H1 (cell line): Measurements from ENCODE around the gene FAM149B1. TPM values are rescaled to one million over a fixed set of nuclear protein-coding genes. Genes with fewer than 3 reads are reported as not detected.

Source experiments
- CTCF ChIA-PET: fragments of 300-600 bp; sonication (Branson Sonifier 250); formaldehyde crosslinking; loops from one replicate; lab custom pipeline; 2021; ENCODE audit not compliant: partially characterized antibody; lab: Charles Lee
- POLR2A ChIA-PET: fragments of 300-600 bp; sonication (Branson Sonifier 250); formaldehyde crosslinking; loops from one replicate; lab custom pipeline; 2021; ENCODE audit warnings: inconsistent platforms; ENCODE audit not compliant: partially characterized antibody; lab: Charles Lee
- DNase-seq, 2 experiments: peaks; one replicate each; pipeline versions ENCODE4 v3.0.0 to v3.0.0-alpha.2; 2010 to 2022; ENCODE audit warnings: low spot score in 2 of 2, low read depth in 1 of 2, mixed read lengths in 1 of 2
- FAIRE-seq: peaks from 2 replicates; lab custom pipeline; 2011; peaks lifted over from hg19 to GRCh38; lab: Jason Lieb, UNC
- H2AFZ ChIP-seq: 2 replicates; pipeline ENCODE4 v1.8.1; 2012; ENCODE audit warnings: low read length, inconsistent platforms
- H2AK5ac ChIP-seq: 2 replicates; pipeline ENCODE4 v1.6.1; 2013; ENCODE audit warnings: low read depth, low read length
- H2BK120ac ChIP-seq: replicated peaks from 2 replicates; pipeline ENCODE3; 2013; ENCODE audit warnings: low read depth, low read length, inconsistent platforms
- H2BK12ac ChIP-seq: 2 replicates; pipeline ENCODE4 v1.6.1; 2013; ENCODE audit warnings: low read depth, low read length
- H2BK15ac ChIP-seq: 2 replicates; pipeline ENCODE4 v1.6.1; 2013; ENCODE audit warnings: low read length
- H2BK20ac ChIP-seq: 2 replicates; pipeline ENCODE4 v1.6.1; 2013; ENCODE audit warnings: low read length
- H2BK5ac ChIP-seq: 2 replicates; pipeline ENCODE4 v1.6.1; 2013; ENCODE audit warnings: low read depth, low read length
- H3K14ac ChIP-seq: 2 replicates; pipeline ENCODE4 v1.6.1; 2013; ENCODE audit warnings: inconsistent platforms; ENCODE audit not compliant: insufficient read length
- H3K18ac ChIP-seq: 2 replicates; pipeline ENCODE4 v1.6.1; 2013; ENCODE audit warnings: low read length; ENCODE audit errors: extremely low read depth
- H3K23ac ChIP-seq: 2 replicates; pipeline ENCODE4 v1.6.1; 2013; ENCODE audit warnings: inconsistent platforms; ENCODE audit not compliant: insufficient read length
- H3K23me2 ChIP-seq: 2 replicates; pipeline ENCODE4 v1.6.1; 2013; ENCODE audit warnings: low read depth, low read length
- H3K27ac ChIP-seq: 2 replicates; pipeline ENCODE4 v1.6.1; 2011; ENCODE audit warnings: low read depth, low read length, inconsistent platforms
- H3K27me3 ChIP-seq, 4 experiments: replicated peaks in 1 of 4; 1 replicate in 1 of 4; 2 replicates in 3 of 4; pipeline versions ENCODE4 v1.6.1 to v1.8.1; 2011 to 2013; ENCODE audit warnings: low read length in 3 of 4, mild to moderate bottlenecking in 3 of 4, inconsistent platforms in 2 of 4, mixed read lengths in 2 of 4, moderate library complexity in 1 of 4; ENCODE audit not compliant: control insufficient read depth in 3 of 4, insufficient read depth in 3 of 4; ENCODE audit errors: extremely low read depth in 1 of 4
- H3K36me3 ChIP-seq, 4 experiments: 2 replicates each; pipeline versions ENCODE4 v1.6.1 to v1.8.1; 2011 to 2013; ENCODE audit warnings: mild to moderate bottlenecking in 4 of 4, low read length in 3 of 4, moderate library complexity in 2 of 4, control low read depth in 1 of 4, inconsistent platforms in 1 of 4; ENCODE audit not compliant: insufficient read depth in 4 of 4, control insufficient read depth in 2 of 4
- H3K4ac ChIP-seq: replicated peaks from 2 replicates; pipeline ENCODE3; 2013; ENCODE audit warnings: low read length, low read depth, mixed read lengths, inconsistent platforms; ENCODE audit not compliant: insufficient read length
- H3K4me1 ChIP-seq, 4 experiments: replicated peaks in 1 of 4; 1 replicate in 1 of 4; 2 replicates in 3 of 4; pipeline versions ENCODE4 v1.6.1 to v1.8.1; 2011 to 2013; ENCODE audit warnings: low read length in 3 of 4, inconsistent platforms in 2 of 4, mixed read lengths in 1 of 4; ENCODE audit not compliant: insufficient read depth in 4 of 4, control insufficient read depth in 3 of 4
- H3K4me2 ChIP-seq, 2 experiments: 2 replicates each; pipeline versions ENCODE4 v1.6.1 to v1.8.1; 2011 to 2013; ENCODE audit warnings: low read depth in 2 of 2, low read length in 2 of 2, control low read depth in 1 of 2, inconsistent platforms in 1 of 2, mild to moderate bottlenecking in 1 of 2; ENCODE audit not compliant: insufficient read depth in 1 of 2
- H3K4me3 ChIP-seq, 4 experiments: fragments of 200-600, 300-600 bp in 1 of 4; sonication (generic), shearing (Covaris generic), sonication (Bioruptor Twin) in 1 of 4; 2 replicates each; pipeline versions ENCODE4 v1.5.1 to v1.8.1; 2011 to 2016; ENCODE audit warnings: low read length in 4 of 4, low read depth in 3 of 4, control low read depth in 2 of 4, inconsistent platforms in 2 of 4, mild to moderate bottlenecking in 2 of 4, mixed read lengths in 1 of 4, moderate library complexity in 1 of 4; ENCODE audit not compliant: insufficient read depth in 2 of 4; ENCODE audit errors: extremely low read depth in 1 of 4
- H3K56ac ChIP-seq: replicated peaks from 2 replicates; pipeline ENCODE3; 2013; ENCODE audit warnings: low read depth, mild to moderate bottlenecking, mixed read lengths, low read length, inconsistent platforms; ENCODE audit not compliant: insufficient read length
- H3K79me1 ChIP-seq: 2 replicates; pipeline ENCODE4 v1.6.1; 2013; ENCODE audit warnings: low read depth, low read length, control low read depth
- H3K79me2 ChIP-seq, 2 experiments: 2 replicates each; pipeline versions ENCODE4 v1.6.1 to v1.8.1; 2012 to 2013; ENCODE audit warnings: low read length in 2 of 2, mild to moderate bottlenecking in 2 of 2, inconsistent platforms in 1 of 2; ENCODE audit not compliant: insufficient read depth in 2 of 2, control insufficient read depth in 1 of 2
- H3K9ac ChIP-seq, 4 experiments: replicated peaks in 1 of 4; 1 replicate in 1 of 4; 2 replicates in 3 of 4; pipeline versions ENCODE4 v1.6.1 to v1.8.1; 2011 to 2013; ENCODE audit warnings: low read depth in 3 of 4, low read length in 3 of 4, control low read depth in 2 of 4, mild to moderate bottlenecking in 2 of 4, moderate library complexity in 2 of 4, inconsistent platforms in 1 of 4; ENCODE audit errors: extremely low read depth in 1 of 4
- H3K9me3 ChIP-seq, 2 experiments: 2 replicates each; pipeline versions ENCODE4 v1.6.1 to v1.8.1; 2012 to 2013; ENCODE audit warnings: mild to moderate bottlenecking in 2 of 2, moderate library complexity in 2 of 2, control low read depth in 1 of 2, inconsistent platforms in 1 of 2, low read depth in 1 of 2, low read length in 1 of 2, mixed read lengths in 1 of 2; ENCODE audit not compliant: insufficient read depth in 2 of 2
- H4K20me1 ChIP-seq, 2 experiments: replicated peaks in 1 of 2; 2 replicates each; pipeline versions ENCODE3 to v1.8.1; 2011 to 2013; ENCODE audit warnings: inconsistent platforms in 2 of 2, low read length in 2 of 2, mild to moderate bottlenecking in 1 of 2; ENCODE audit not compliant: insufficient read depth in 2 of 2, control insufficient read depth in 1 of 2
- H4K5ac ChIP-seq: 2 replicates; pipeline ENCODE4 v1.6.1; 2013; ENCODE audit warnings: low read length, low read depth, mixed read lengths, inconsistent platforms; ENCODE audit not compliant: insufficient read length
- H4K8ac ChIP-seq: 2 replicates; pipeline ENCODE4 v1.8.0; 2013; ENCODE audit warnings: mild to moderate bottlenecking, moderate library complexity, low read length, inconsistent platforms; ENCODE audit not compliant: insufficient read depth; ENCODE audit errors: extremely low read depth
- H4K91ac ChIP-seq: replicated peaks from 2 replicates; pipeline ENCODE3; 2013; ENCODE audit warnings: low read length, mixed read lengths, inconsistent platforms; ENCODE audit not compliant: insufficient read length
- CBX5 ChIP-seq: fragments of 300-800, 300-1000 bp; sonication (generic); IDR thresholded peaks from 2 replicates; pipeline ENCODE4 v1.7.1; 2016; ENCODE audit warnings: antibody characterized with exemption, low read length, low read depth
- CEBPB ChIP-seq: IDR thresholded peaks from 2 replicates; pipeline ENCODE4 v1.6.1; 2012; ENCODE audit warnings: low read depth, low read length
- CHD2 ChIP-seq: IDR thresholded peaks from 2 replicates; pipeline ENCODE4 v1.6.1; 2012; ENCODE audit warnings: low read length, improper control_type of control experiment
- CREB1 ChIP-seq: IDR thresholded peaks from 2 replicates; pipeline ENCODE4 v1.6.1; 2012; ENCODE audit warnings: inconsistent platforms
- GTF2F1 ChIP-seq: IDR thresholded peaks from 2 replicates; pipeline ENCODE4 v1.6.1; 2012; ENCODE audit warnings: low read depth, low read length, improper control_type of control experiment, borderline replicate concordance
- PHF8 ChIP-seq: fragments of 200-600 bp; sonication (generic); conservative IDR thresholded peaks from 2 replicates; pipeline ENCODE4 v1.7.1; 2012; ENCODE audit warnings: low read depth, mild to moderate bottlenecking, inconsistent platforms, low read length, moderate library complexity
- POLR2AphosphoS5 ChIP-seq: IDR thresholded peaks from 2 replicates; pipeline ENCODE4 v1.6.1; 2011; ENCODE audit warnings: low read depth, low read length
- SP4 ChIP-seq: IDR thresholded peaks from 2 replicates; pipeline ENCODE4 v1.6.1; 2012; ENCODE audit warnings: low read length, inconsistent platforms
- SUZ12 ChIP-seq: fragments of 200-600 bp; sonication (generic); IDR thresholded peaks from 2 replicates; pipeline ENCODE4 v1.6.1; 2012; ENCODE audit warnings: mild to moderate bottlenecking, inconsistent platforms, low read length, moderate library complexity, mixed read lengths
- ZNF274 ChIP-seq: IDR thresholded peaks from 2 replicates; pipeline ENCODE4 v1.7.0; 2012; ENCODE audit warnings: low read length, borderline replicate concordance; ENCODE audit errors: extremely low read depth
- whole genome bisulfite sequencing, 2 experiments: shearing (Covaris generic) in 1 of 2; methylation state at CpG; one replicate each; pipeline versions ENCODE4 v1.1.6 to v1.1.7; 2013 to 2015; ENCODE audit warnings: low lambda C conversion rate in 2 of 2, mixed read lengths in 2 of 2, inconsistent platforms in 1 of 2, low coverage in 1 of 2, missing lambda C conversion rate in 1 of 2; ENCODE audit not compliant: insufficient replicate concordance in 2 of 2, insufficient coverage in 1 of 2, insufficient read length in 1 of 2; ENCODE audit errors: extremely low coverage in 1 of 2, missing lambda C conversion rate in 1 of 2; 5-methylcytosine and 5-hydroxymethylcytosine counted together
- polyA plus RNA-seq, 7 experiments: library from polyadenylated mRNA; depleted of rRNA in 3 of 7; stranded (reverse) in 5 of 7; unstranded in 2 of 7; fragments of >200 nt in 5 of 7; fragments of 200-250 nt in 2 of 7; gene quantifications; 1 replicate in 5 of 7; 2 replicates in 1 of 7; 4 replicates in 1 of 7; pipeline versions ENCODE4 v1.2.1 to v1.2.3, GENCODE V29; 2011 to 2013; ENCODE audit warnings: missing spikeins in 2 of 7, mixed read lengths in 2 of 7
- total RNA-seq: library from RNA; stranded (reverse); fragmentation: NEBNext Ultra II Directional; extraction: Animal tissue kit (Norgen Biotek cat#: 25700); gene quantifications from 2 replicates; pipeline ENCODE4 v1.2.1, GENCODE V29; 2021
- TF ChIP-seq, protein P1 (sequence below), 3 experiments: IDR thresholded peaks; 1 replicate in 2 of 3; 2 replicates in 1 of 3; pipeline versions ENCODE4 v1.5.1 to v1.6.1; 2011; ENCODE audit warnings: low read length in 3 of 3, mild to moderate bottlenecking in 3 of 3, inconsistent platforms in 2 of 3, low read depth in 1 of 3, moderate library complexity in 1 of 3; ENCODE audit not compliant: insufficient read depth in 1 of 3; ENCODE audit errors: control extremely low read depth in 1 of 3

Gene FAM149B1
- total and polyA plus RNA-seq, 2 of the 8 experiments (the other 6 are each of a cell fraction or from before 2014, with no cell fraction given): 16.8 to 21.9 TPM

GRCh38 chr10:73163096-73163495 lies 4.8 kb upstream of the FAM149B1 start:
- Histone ChIP-seq H2BK15ac (no peak overlapping the region), H3K23me2 (no peaks in the 10 kb centered on the region; the same call in 1 of the 2 replicates), H2AFZ (no peak overlapping the region), H4K91ac (no peak overlapping the region), H4K5ac (no peak overlapping the region), H3K36me3 (peaks cover 2 to 19% (median 14%) of the 10 kb centered on the region in 4 experiments; a peak in 7 of 8 replicates), H3K9me3 (no peaks in the 10 kb centered on the region; a peak in 1 of 4 replicates), H3K27me3 (no peaks in the 10 kb centered on the region), H3K4me1 (no peaks in the 10 kb centered on the region), H3K4ac (no peak overlapping the region), H3K18ac (no peak overlapping the region), H3K56ac (no peak overlapping the region), H3K79me2 (peaks cover 9 to 66% of the 10 kb centered on the region in 2 experiments), H2BK12ac (no peak overlapping the region), H3K23ac (no peak overlapping the region), H3K4me3 (no peak overlapping the region), H4K20me1 (peaks cover 0 to 9% of the 10 kb centered on the region in 2 experiments), H2BK120ac (no peak overlapping the region), H2BK5ac (no peak overlapping the region), H3K4me2 (no peak overlapping the region), H3K79me1 (peaks cover 5% of the 10 kb centered on the region), H2BK20ac (no peak overlapping the region), H3K9ac (no peak overlapping the region), H3K27ac (no peak overlapping the region), H3K14ac (no peak overlapping the region), H4K8ac (no peak overlapping the region), H2AK5ac (no peak overlapping the region)
- ChIA-PET CTCF (interaction anchor here (1.3 kb wide), 1 partner anchor 52 kb away, joined by 3 read pairs; the partner anchor contains the start of gene NUDT13), POLR2A (no interaction called here)
- 89% methylated on average over 2 of the region's 2 CpGs; no CpG with 5 or more reads in 1 of the 2 experiments for WGBS, 2 experiments
- FAIRE-seq (no peak), DNase-seq (no peak)
- TF ChIP-seq ZNF274 (no peak), CHD2 (no peak), SUZ12 (no peak), CEBPB (no peak), CBX5 (no peak), PHF8 (no peak), CREB1 (no peak), SP4 (no peak), POLR2AphosphoS5 (no peak), GTF2F1 (no peak)
- TF ChIP-seq, protein P1, sequence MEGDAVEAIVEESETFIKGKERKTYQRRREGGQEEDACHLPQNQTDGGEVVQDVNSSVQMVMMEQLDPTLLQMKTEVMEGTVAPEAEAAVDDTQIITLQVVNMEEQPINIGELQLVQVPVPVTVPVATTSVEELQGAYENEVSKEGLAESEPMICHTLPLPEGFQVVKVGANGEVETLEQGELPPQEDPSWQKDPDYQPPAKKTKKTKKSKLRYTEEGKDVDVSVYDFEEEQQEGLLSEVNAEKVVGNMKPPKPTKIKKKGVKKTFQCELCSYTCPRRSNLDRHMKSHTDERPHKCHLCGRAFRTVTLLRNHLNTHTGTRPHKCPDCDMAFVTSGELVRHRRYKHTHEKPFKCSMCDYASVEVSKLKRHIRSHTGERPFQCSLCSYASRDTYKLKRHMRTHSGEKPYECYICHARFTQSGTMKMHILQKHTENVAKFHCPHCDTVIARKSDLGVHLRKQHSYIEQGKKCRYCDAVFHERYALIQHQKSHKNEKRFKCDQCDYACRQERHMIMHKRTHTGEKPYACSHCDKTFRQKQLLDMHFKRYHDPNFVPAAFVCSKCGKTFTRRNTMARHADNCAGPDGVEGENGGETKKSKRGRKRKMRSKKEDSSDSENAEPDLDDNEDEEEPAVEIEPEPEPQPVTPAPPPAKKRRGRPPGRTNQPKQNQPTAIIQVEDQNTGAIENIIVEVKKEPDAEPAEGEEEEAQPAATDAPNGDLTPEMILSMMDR (IDR thresholded peaks at IDR 0.05; ENCODE audit: control extremely low read depth in 1 of 3, insufficient read depth in 1 of 3, low read depth in 1 of 3, low read length in 3 of 3): no peak
